SKM-1 treated with dmso at 0.1 percent for 144 hours (cell line): ENCODE measurements around the gene ROR2.
A peak's percentile ranks its signal among the peaks of the same experiment; 100 is the strongest.

Experiments used
- DNase-seq: peaks from one replicate; lab custom pipeline; 2025; ENCODE audit not compliant: unreplicated experiment; lab: John Stamatoyannopoulos, UW

Gene ROR2

GRCh38 chr9:91882627-91883026 is 67.4 kb downstream of the ROR2 start:
- no peak for DNase-seq

DNA sequence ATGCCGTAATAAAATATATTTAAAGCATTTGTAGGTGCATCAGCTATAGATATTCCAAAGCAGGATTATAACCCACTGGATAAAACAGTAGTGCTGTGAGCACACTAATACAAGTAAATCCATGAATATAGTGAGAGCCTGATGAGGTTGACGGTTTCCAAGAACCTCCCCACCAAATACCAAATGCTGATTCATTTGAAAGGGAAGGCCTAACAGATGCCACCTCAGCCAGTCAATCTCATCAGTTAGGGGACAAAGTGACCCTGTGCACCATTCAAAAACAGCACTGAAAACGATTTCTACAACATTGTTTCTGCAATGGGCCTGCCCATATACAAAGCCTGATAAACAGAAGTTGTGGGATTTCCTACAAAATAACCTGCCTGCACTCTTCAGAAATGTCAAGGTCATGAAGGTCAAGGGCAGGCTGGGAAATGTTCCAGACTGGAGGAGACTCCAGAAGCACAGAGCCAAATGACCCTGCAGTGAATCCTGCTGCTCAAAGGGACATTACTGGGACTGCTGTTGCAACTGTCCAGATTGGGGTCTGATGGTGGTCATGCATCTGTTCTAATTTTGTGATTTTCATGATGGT is 69.6 kb downstream of the ROR2 start:
- DNase-seq: no peak

DNA sequence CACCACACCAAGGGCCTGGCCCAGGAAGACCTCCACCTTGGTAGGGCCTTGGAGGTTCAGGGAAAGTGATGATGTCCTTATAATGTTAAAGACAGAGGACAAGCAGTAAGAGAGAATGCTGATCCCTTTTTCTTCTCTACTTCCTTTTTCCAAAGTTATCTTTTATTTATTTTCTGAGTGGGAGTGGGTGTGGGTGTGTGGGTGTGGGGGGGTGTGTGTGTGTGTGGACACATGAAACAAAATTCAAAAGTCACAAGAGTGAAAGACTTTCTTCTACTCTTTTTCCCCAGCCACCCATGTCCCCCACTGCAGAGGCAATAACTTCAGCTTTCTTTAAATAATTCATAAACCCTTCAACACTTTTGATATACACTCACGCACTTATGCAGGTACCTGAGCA is 70.8 kb downstream of the ROR2 start:
- no peak for DNase-seq

GRCh38 chr9:91873637-91874051 is 76.4 kb downstream of the ROR2 start:
- no peak for DNase-seq

DNA sequence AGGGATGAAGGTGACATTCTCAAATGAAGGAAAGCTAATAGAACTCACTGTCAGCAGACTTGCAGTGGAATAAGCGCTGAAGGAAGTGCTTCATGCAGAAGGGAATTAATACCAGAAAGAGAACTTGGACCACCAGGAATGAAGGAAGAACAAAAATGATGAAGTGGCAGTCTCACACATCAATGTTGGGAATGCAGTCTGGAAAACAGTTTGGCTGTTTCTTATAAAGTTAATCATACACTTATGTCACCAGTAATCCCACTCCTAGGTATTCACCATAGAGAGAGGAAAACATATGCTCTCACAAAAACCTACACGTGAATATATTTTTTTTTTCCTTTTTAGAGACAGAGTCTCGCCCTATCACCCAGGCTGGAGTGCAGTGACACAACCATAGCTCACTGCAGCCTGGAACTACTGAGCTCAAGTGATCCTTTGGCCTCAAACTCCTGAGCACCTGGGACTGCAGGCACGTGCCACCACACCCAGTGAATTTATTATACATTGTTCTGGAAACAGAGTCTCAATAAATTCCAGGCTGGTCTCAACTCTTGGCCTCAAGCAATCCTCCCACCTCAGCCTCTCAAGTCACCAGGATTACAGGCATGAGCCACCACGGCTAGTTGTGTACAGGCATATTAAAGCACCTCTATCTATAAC is 81.2 kb downstream of the ROR2 start:
- no peak for DNase-seq

GRCh38 chr9:91867740-91868139 is 82.3 kb downstream of the ROR2 start:
- no peak for DNase-seq

DNA sequence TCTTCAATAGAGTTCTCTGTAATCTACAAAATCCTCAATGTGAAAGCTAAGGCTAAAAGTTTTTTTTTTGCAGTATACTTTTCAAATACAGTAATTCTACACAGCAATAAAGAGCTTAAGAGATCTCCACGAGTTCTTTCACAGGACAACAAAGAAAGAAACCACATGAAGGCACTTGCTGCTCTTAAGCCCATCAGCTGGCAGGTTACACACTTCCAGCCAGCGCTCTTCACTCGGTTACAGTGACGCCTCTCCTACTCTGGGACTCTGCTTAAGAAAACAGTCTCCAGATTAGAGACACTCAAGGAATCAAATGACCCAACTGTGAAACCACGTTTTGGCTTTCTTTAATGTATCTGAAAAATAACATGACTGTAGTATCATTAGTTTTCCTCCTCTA is 85.0 kb downstream of the ROR2 start:
- no peak for DNase-seq

GRCh38 chr9:91864380-91864779 is 85.6 kb downstream of the ROR2 start:
- no peak for DNase-seq

DNA sequence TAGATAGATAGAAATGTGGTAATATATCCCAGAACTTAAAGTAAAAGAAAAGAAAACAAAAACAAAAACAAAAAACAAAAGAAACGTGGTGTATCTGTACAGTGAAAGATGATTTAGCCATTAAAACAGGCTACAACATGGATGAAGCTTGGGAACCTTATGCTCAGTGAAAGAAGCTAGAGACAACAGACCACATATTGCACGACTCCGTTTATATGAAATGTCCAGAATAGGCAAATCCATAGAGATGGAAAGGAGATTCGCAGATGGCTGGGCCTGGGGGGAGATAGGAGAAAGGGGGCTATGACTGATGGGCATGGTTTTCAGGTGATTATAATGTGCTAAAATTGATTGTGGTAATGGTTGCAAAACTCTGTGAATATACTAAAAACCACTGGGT is 86.6 kb downstream of the ROR2 start:
- DNase-seq: no peak

DNA sequence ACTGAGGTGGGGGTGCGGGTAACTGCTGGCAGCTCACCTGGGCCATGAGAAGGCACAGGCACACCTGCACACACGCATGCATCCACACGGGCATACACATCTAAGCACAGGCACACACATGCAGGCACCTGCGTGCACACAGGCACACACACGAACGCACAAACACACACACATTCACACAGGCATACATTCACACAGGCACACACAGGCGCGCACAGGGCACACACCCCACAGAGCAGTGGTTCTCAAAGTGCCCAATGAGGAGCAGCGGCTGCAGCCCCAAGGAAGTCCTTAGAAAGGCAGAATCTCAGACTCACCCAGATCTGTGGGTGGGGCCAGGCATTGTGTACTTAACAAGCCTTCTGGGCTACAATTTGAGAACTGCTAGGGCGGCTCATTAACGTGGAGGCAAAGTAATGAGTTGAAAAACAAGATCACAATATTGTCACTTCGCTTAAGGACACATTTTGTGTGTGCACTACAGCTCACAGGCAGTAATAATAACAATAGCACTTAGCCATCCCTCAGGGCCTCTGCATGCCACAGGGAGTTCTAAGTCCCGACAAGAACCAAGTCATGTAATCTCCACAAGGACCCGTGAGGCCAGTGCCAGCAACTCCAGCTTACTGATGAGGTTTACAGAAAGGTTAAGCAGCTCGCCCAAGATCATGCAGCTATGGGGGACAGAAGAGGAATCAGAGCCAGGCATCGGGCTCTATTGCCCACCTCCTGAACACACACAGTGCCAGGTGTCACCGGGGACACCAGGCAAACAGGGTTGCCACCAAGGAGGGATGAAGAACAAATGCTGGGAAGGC is 91.6 kb downstream of the ROR2 start:
- no peak for DNase-seq

DNA sequence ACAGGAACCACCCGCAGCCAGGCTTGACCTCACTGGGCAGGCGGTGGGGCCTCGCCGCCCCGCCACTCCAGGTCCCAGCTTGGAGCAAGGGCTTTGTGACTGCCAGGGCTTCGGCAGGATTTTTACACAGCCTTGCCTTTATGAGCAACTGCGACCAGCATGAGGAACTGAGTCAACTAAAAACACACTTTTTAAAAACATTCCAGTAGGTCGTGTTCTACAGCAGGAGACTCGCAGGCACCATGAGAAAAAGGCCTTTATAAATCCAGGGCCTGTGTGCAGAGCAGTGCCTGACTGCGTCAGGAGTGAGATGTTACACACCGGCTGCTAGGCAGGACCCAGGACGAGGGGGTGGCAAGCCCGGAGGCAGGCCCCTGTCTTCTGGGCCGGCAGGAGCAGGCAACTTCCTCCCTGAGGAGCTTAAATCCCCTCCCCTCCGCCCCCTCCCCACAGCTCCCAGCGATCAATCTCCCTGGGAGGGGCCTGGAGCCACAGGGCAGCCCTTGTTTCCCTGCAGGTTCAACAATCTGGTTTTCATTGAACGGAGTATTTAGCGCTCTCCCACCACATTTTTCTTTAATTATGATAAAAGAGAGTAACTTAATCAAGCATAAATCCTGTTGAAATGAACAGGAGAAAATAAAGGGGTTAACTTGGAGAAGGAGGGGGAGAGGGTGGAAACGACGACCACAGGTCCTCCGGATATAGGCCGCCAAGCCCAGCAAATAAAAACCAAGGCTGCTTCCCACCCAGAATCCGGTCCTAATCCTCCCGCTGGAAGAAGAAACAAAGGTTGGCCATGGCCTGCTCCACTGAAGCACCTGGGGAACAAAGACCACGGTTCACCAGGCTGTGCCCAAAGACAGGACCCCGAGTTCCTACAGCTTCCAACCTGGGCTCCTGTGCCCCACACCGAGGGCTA is 92.5 kb downstream of the ROR2 start:
- no peak for DNase-seq

GRCh38 chr9:91856419-91856818 is 93.6 kb downstream of the ROR2 start:
- no peak for DNase-seq

- no peak for DNase-seq
Observed at GRCh38 chr9:91855196-91855595, 94.8 kb downstream of the ROR2 start.

DNA sequence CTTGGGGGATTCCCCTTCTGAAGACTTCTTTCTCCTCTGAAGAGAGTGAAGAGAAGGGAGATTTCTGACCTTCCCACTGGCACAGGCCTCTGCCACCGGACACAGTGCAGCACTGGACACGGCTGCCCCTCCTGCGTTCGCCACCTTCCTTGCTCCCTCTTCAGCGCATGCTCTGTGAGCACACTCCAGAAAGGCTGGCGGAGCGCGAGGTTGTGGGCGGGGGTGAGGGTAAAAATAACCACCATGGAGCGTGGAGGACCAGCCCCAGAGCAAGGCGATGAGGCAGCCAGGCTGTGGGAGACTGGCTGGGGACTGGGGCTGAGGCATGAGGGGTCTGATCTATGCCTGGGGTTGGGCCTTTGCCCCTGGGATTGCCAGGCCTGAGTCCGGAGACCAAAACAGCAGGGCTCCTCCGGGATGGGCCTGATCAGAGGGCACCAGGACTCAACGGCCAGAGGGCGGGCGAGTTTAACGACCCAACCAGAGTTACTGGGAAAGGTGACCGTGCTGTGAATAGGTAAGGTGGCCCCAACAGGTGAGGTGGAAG is 97.2 kb downstream of the ROR2 start:
- no peak for DNase-seq

DNA sequence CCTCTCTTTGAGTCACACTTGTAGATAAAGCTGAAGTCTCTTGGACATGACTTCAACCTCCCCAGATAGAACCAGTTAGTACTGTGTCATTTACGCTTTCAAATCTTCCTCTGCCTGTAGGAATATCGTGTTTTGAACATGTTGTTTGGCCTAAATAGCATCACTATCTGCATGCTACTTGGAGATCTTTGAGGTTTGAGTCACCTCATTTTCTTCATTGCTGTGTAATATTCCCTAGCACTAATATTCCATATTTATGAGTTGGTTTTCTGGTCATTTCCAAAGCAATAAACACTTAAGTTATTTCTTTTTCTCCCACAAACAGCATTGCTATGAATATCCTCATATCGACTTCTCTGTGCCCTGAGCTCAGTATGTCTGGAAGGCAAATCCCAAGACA is 100.3 kb downstream of the ROR2 start:
- DNase-seq: no peak

DNA sequence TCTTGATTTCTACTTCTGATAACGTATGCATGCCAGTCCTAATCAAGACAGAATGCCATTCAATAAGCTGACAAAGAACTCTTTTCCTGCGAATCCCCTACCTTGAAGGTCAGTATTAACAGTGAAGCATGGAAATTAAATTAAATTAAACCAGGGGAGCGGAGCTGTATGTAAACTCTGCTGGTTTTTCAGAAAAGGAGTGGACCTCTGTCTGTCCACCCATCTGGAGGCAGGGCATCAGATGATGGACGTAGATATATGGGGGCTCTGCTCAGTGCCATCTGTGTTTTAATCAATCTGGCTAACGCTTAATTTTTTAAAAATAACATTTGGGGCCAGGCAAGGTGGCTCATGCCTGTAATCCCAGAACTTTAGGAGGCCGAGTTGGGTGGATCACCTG is 101.9 kb downstream of the ROR2 start:
- DNase-seq: no peak

GRCh38 chr9:91847581-91848091 is 102.4 kb downstream of the ROR2 start:
- no peak for DNase-seq

GRCh38 chr9:91845879-91846278 is 104.1 kb downstream of the ROR2 start:
- DNase-seq: no peak

- DNase-seq: no peak
Observed at GRCh38 chr9:91844701-91845291, 105.2 kb downstream of the ROR2 start.

GRCh38 chr9:91844190-91844589 is 105.8 kb downstream of the ROR2 start:
- peak; percentile 1 for DNase-seq
